Esophagus muscularis mucosa (tissue), 4 donors: ENCODE measurements around the gene DISP2. TPM values are rescaled to one million over a fixed set of nuclear protein-coding genes. Genes with fewer than 3 reads are reported as not detected.

Source experiments
- DNase-seq: peaks from one replicate; pipeline ENCODE4 v3.0.0-alpha.2; 2017; ENCODE audit errors: extremely low spot score
- H3K27ac ChIP-seq, 4 donors: fragments of 200-600 bp; sonication (generic); replicated peaks in 1 of 4; 1 replicate in 3 of 4; 2 replicates in 1 of 4; pipeline ENCODE4 v1.5.1; 2016 to 2019; ENCODE audit warnings: mild to moderate bottlenecking in 1 of 4
- H3K27me3 ChIP-seq, 4 donors: fragments of 200-600 bp; sonication (generic); one replicate each; pipeline versions ENCODE4 v1.5.1 to v1.6.0; 2016 to 2019
- H3K36me3 ChIP-seq, 4 donors: fragments of 200-600 bp; sonication (generic); one replicate each; pipeline ENCODE4 v1.5.1; 2016 to 2019
- H3K4me1 ChIP-seq, 4 donors: fragments of 200-600 bp; sonication (generic); one replicate each; pipeline ENCODE4 v1.5.1; 2016 to 2019
- H3K4me3 ChIP-seq, 4 donors: fragments of 200-600 bp; sonication (generic); 1 replicate in 2 of 4; 2 replicates in 2 of 4; pipeline ENCODE4 v1.5.1; 2016 to 2019; ENCODE audit warnings: mild to moderate bottlenecking in 4 of 4, moderate library complexity in 1 of 4
- H3K9me3 ChIP-seq, 4 donors: fragments of 200-600 bp; sonication (generic); 1 replicate in 3 of 4; 2 replicates in 1 of 4; pipeline ENCODE4 v1.5.1; 2016 to 2019
- CTCF ChIP-seq, 3 experiments: fragments of 200-600 bp in 2 of 3; fragments of 450-650 bp in 1 of 3; sonication (generic) in 2 of 3; IDR thresholded peaks; one replicate each; pipeline ENCODE4 v1.5.1; 2017 to 2019; ENCODE audit warnings: antibody characterized with exemption in 3 of 3, mild to moderate bottlenecking in 2 of 3, moderate library complexity in 1 of 3
- EP300 ChIP-seq: sonication (generic); formaldehyde crosslinking; IDR thresholded peaks from one replicate; pipeline ENCODE4 v1.6.1; 2017; ENCODE audit warnings: antibody characterized with exemption
- POLR2A ChIP-seq: fragments of 450-650 bp; IDR thresholded peaks from one replicate; pipeline ENCODE4 v1.6.1; 2017; ENCODE audit warnings: antibody characterized with exemption, moderate library complexity, mild to moderate bottlenecking, low read depth
- POLR2AphosphoS5 ChIP-seq, 2 donors: sonication (generic); formaldehyde crosslinking; IDR thresholded peaks; one replicate each; pipeline ENCODE4 v1.6.1; 2017; ENCODE audit warnings: antibody characterized with exemption in 2 of 2
- WGBS: methylation state at CpG from one replicate; pipeline ENCODE4 v1.1.5; 2018; 5-methylcytosine and 5-hydroxymethylcytosine counted together
- intact Hi-C: fragments of 100-400 bp; cut with DNase I; formaldehyde crosslinking; loops from one replicate; pipeline ENCODE4 v1.15.1; 2023
- total RNA-seq, 4 donors: library from RNA; depleted of rRNA; stranded (reverse); fragments of >200 nt; gene quantifications; one replicate each; pipeline versions ENCODE4 v1.1.0 to v1.2.1, GENCODE V29; 2016

The DISP2 gene
- total RNA-seq, 4 donors from 2014 or later, result 0.13 to 0.42 (median 0.26) TPM

DNA sequence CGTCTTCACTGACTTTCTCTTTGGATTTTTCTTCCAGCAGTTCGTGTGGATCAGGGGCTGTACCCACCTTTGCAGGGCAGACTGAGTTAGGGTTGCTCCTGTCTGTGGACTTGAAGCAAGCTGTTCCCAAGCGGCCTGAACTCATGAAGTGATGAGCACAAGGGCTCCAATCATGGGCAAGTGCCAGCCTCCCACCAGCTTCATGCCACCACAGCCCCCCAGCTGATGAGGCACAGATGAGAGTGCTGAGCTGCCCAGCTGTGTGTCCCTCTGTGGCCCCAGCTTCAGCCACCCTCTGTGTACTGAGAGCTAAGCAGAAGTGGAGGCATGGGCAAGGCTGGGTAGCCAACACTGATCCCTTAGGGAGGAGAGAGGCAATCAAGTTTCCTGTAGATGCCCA is 47.0 kb upstream of the DISP2 start:
- WGBS, result 69% methylated on average over 3 of the region's 3 CpGs
- peaks cover 0 to 4% (median 0%) of the 10 kb centered on the region in 4 donors for H3K27me3 ChIP-seq
- peaks cover 0 to 25% (median 17%) of the 10 kb centered on the region in 4 donors for H3K4me1 ChIP-seq
- intact Hi-C loops, result no loop called here
- no peak for DNase-seq
- TF ChIP-seq POLR2A, result no peak
- no peaks in the 10 kb centered on the region for H3K9me3 ChIP-seq
- H3K27ac ChIP-seq, result no peak overlapping the region
- no peaks in the 10 kb centered on the region for H3K36me3 ChIP-seq
- H3K4me3 ChIP-seq, result no peak overlapping the region

- intact Hi-C loops, result no loop called here
- Histone ChIP-seq H3K4me3 (no peak overlapping the region), H3K9me3 (no peaks in the 10 kb centered on the region), H3K27me3 (peaks cover 0 to 4% (median 0%) of the 10 kb centered on the region in 4 donors), H3K27ac (no peak overlapping the region), H3K4me1 (peaks cover 0 to 20% (median 13%) of the 10 kb centered on the region in 4 donors), H3K36me3 (no peaks in the 10 kb centered on the region)
- no peak for TF ChIP-seq EP300
- TF ChIP-seq POLR2A, result no peak
- no peak for TF ChIP-seq POLR2AphosphoS5 (IDR thresholded peaks at IDR 0.05)
- no peak for TF ChIP-seq CTCF (IDR thresholded peaks at IDR 0.05)
- DNase-seq, result no peak
- WGBS, result 86% methylated on average over 6 of the region's 10 CpGs
Measured at GRCh38 chr15:40312370-40313158, 45.5 kb upstream of the DISP2 start.

DNA sequence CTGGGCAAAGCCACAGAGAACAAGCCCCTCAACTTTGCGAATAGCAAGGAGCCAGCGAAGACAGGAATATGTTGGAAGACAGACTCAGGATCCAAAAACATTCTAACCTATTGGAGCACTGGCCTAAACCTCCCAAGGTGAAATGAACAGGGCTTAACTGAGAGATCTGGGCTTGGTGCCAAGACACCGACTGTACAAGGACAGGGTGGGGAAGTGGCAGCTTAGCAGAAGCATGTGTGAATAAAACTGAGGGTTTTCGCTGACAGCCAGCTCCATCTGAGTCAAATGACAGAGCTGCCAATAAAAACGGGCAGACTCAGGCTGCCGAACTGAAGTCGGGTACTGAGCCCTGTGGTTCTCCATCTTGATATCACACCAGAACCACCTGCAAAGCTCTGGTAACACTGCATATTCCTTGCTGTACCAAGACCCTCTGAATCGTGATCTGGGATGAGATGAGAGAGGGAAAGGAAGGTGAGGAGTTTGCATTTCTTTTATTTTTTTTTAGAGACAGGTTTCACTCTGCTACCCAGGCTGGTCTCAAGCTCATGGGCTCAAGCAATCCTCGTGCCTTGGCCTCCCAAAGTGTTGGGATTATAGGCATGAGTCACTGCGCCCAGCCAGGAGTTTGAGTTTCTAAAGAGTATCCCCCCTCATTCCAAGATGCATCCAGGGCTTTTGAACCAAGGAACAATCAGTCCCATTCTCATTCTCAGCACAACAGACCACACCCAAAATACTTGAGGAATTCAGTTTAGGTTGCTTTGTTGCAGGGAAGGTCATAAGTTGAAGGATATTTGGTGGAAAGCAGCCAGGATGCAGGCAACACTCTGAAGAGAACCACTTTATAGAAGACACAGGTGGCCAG is 44.3 kb upstream of the DISP2 start:
- peaks cover 0 to 4% (median 0%) of the 10 kb centered on the region in 4 donors for H3K27me3 ChIP-seq
- H3K4me3 ChIP-seq, result no peak overlapping the region
- H3K27ac ChIP-seq, result no peak overlapping the region
- TF ChIP-seq POLR2AphosphoS5 (IDR thresholded peaks at IDR 0.05) (no peak), EP300 (no peak), CTCF (IDR thresholded peaks at IDR 0.05) (no peak), POLR2A (no peak)
- no peaks in the 10 kb centered on the region for H3K36me3 ChIP-seq
- 41% methylated on average over 10 of the region's 10 CpGs for WGBS
- intact Hi-C loops, result no loop called here
- no peaks in the 10 kb centered on the region for H3K9me3 ChIP-seq
- peaks cover 0 to 17% (median 10%) of the 10 kb centered on the region in 4 donors for H3K4me1 ChIP-seq
- DNase-seq, result no peak

DNA sequence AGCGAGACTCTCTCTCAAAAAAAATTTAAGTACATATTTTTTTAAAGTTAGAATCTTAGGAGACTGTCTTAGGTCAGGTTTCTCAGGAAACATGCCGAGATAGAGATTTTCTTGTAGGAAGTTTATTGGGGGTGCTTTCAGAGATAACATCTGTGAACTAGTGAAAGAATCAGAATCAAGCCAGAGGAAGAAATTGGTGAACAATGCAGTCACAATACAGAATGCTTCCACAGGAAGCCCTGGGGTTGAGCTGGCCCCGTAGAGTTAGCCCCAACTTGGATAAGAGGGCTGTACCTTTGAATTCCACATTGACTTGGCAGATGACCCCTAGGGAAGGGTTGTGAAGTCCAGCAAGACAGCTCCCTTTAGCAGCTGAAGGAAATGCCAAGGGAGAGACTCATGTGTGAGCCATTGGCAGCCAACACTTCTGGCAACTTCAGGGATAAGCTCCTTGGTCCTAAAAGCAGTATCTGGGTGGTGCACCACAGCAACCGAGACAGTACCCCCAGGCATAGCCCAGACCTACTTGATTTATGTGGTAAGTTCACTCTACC is 43.2 kb upstream of the DISP2 start:
- Histone ChIP-seq H3K36me3 (no peaks in the 10 kb centered on the region), H3K27ac (no peak overlapping the region), H3K9me3 (no peaks in the 10 kb centered on the region), H3K4me1 (peaks cover 0 to 11% (median 9%) of the 10 kb centered on the region in 4 donors), H3K27me3 (peaks cover 0 to 4% (median 0%) of the 10 kb centered on the region in 4 donors), H3K4me3 (no peak overlapping the region)
- intact Hi-C loops, result loop anchor here (5.0 kb wide), 1 partner anchor 32 kb away; the partner anchor contains the start of gene ANKRD63
- DNase-seq, result no peak
- TF ChIP-seq EP300 (no peak), POLR2AphosphoS5 (IDR thresholded peaks at IDR 0.05) (no peak), CTCF (IDR thresholded peaks at IDR 0.05) (no peak), POLR2A (no peak)
- 83% methylated on average over 4 of the region's 4 CpGs for WGBS
